Bronchial epithelial cell (primary cell): Measurements from ENCODE around the gene EDNRA. TPM values are rescaled to one million over a fixed set of nuclear protein-coding genes. Genes with fewer than 3 reads are reported as not detected.

Experiments
- DNase-seq: peaks from one replicate; pipeline ENCODE4 v3.0.0-alpha.2; 2010; ENCODE audit warnings: low read depth
- FAIRE-seq: peaks from 2 replicates; lab custom pipeline; 2011; peaks lifted over from hg19 to GRCh38; lab: Jason Lieb, UNC
- H3K27me3 ChIP-seq: 2 replicates; pipeline ENCODE4 v1.5.1; 2011; ENCODE audit warnings: low read length; ENCODE audit not compliant: control insufficient read depth, insufficient read depth
- H3K36me3 ChIP-seq: 2 replicates; pipeline ENCODE4 v1.5.1; 2011; ENCODE audit warnings: low read length; ENCODE audit not compliant: control insufficient read depth, insufficient read depth
- H3K4me3 ChIP-seq: 2 replicates; pipeline ENCODE4 v1.5.1; 2011; ENCODE audit warnings: mild to moderate bottlenecking, low read depth, low read length, control low read depth
- CTCF ChIP-seq: IDR thresholded peaks from 2 replicates; pipeline ENCODE4 v1.5.1; 2011; ENCODE audit warnings: mild to moderate bottlenecking, moderate library complexity, low read length, control low read depth, inconsistent platforms; ENCODE audit not compliant: insufficient read depth, severe bottlenecking
- total RNA-seq: library from RNA; depleted of rRNA; stranded (reverse); fragments of >200 nt; gene quantifications from 2 replicates; pipeline ENCODE4 v1.2.1, GENCODE V29; 2014

EDNRA gene
- total RNA-seq, 1 donor from 2014 or later = 3.7 TPM

- TF ChIP-seq CTCF = no peak
- Histone ChIP-seq H3K36me3 (peaks cover 1% of the 10 kb centered on the region), H3K27me3 (no peaks in the 10 kb centered on the region), H3K4me3 (no peak overlapping the region)
- DNase-seq = no peak
- no peak for FAIRE-seq
Measured at GRCh38 chr4:147491086-147491485, 10.2 kb downstream of the EDNRA start.

GRCh38 chr4:147492306-147492705 lies 11.4 kb downstream of the EDNRA start:
- DNase-seq = no peak
- TF ChIP-seq CTCF = no peak
- FAIRE-seq = no peak
- Histone ChIP-seq H3K27me3 (no peaks in the 10 kb centered on the region), H3K36me3 (no peaks in the 10 kb centered on the region), H3K4me3 (no peak overlapping the region)

GRCh38 chr4:147492761-147493160 lies 11.9 kb downstream of the EDNRA start:
- DNase-seq (no peak), FAIRE-seq (no peak)
- no peak for TF ChIP-seq CTCF
- Histone ChIP-seq H3K36me3 (no peaks in the 10 kb centered on the region), H3K4me3 (no peak overlapping the region), H3K27me3 (no peaks in the 10 kb centered on the region)

- Histone ChIP-seq H3K4me3 (no peak overlapping the region), H3K27me3 (no peaks in the 10 kb centered on the region), H3K36me3 (no peaks in the 10 kb centered on the region)
- no peak for FAIRE-seq
- DNase-seq = no peak
- TF ChIP-seq CTCF = no peak
Measured at GRCh38 chr4:147493307-147493706, 12.4 kb downstream of the EDNRA start.

- TF ChIP-seq CTCF = no peak
- FAIRE-seq (no peak), DNase-seq (no peak)
- no peaks in the 10 kb centered on the region for H3K27me3 ChIP-seq
- H3K36me3 ChIP-seq = no peaks in the 10 kb centered on the region
- no peak overlapping the region for H3K4me3 ChIP-seq
Measured at GRCh38 chr4:147494301-147494700, 13.4 kb downstream of the EDNRA start.

GRCh38 chr4:147496500-147496899 lies 15.6 kb downstream of the EDNRA start:
- no peaks in the 10 kb centered on the region for H3K36me3 ChIP-seq
- no peak for TF ChIP-seq CTCF
- H3K27me3 ChIP-seq = no peaks in the 10 kb centered on the region
- DNase-seq (peak; percentile 81), FAIRE-seq (no peak)
- H3K4me3 ChIP-seq = no peak overlapping the region
